GM18873 (cell line): ENCODE results near the gene ARAP1.

Source experiments
- ATAC-seq: cut with Tn5 transposase; IDR thresholded peaks from one replicate; pipeline ENCODE4 v1.9.1; 2021; ENCODE audit warnings: mild to moderate bottlenecking, moderate library complexity, moderate number of reproducible peaks; ENCODE audit not compliant: unreplicated experiment, low FRiP score

Gene ARAP1

GRCh38 chr11:72688486-72688885, 63.7 kb downstream of the ARAP1 start:
- no peak for ATAC-seq

DNA sequence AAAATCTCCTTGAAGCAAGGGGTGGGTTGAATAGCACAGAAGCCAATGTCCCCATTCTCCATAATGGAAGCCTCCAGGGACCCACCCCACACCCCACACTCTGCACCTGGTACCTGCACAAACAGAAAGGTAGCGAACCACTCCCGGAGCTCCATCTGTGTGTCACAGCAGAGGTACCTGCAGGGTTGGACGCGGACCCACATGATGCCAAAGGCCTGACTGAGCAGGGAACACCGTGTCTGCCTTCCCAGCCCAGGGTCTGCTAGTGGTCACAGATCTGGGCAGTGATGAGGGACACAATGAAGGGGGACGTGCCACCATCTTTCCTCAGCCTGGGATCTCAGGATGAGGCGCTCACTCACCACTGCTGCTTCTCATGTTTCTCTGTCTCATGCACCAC, 64.9 kb downstream of the ARAP1 start:
- ATAC-seq = no peak

DNA sequence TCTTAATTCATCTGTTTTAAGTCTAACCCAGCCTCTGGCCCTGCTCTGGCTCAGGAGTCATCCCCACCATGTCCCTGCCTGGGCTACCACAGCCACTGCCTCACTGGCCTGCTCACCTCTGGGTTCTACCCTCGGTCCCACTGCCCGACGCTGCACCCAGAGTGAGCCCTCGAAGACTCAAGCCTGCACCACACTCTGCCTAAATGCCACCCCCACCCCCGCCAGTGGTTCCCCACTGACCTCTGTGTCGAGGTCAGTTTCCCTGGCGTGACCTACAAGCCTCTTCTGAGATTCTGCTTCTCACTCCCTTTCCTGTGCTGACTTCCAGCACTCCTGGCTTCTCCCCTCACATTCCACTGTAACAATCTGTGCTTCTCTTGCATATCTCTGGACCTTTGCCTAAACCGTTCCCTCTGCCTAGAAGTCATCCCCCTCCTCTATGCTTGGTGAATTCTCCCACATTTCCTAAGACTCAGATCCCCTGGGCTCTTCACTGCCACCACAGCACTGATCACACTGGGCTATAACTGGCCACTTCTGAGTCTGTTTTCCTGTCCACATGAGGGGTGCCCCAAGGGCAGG, 65.5 kb downstream of the ARAP1 start:
- ATAC-seq = no peak

- ATAC-seq = no peak
These were observed 66.4 kb downstream of the ARAP1 start for GRCh38 chr11:72685560-72686480.

- no peak for ATAC-seq
These were observed 67.8 kb downstream of the ARAP1 start for GRCh38 chr11:72684236-72684912.

GRCh38 chr11:72683782-72684200, 68.4 kb downstream of the ARAP1 start:
- no peak for ATAC-seq

GRCh38 chr11:72682858-72683243, 69.4 kb downstream of the ARAP1 start:
- no peak for ATAC-seq

DNA sequence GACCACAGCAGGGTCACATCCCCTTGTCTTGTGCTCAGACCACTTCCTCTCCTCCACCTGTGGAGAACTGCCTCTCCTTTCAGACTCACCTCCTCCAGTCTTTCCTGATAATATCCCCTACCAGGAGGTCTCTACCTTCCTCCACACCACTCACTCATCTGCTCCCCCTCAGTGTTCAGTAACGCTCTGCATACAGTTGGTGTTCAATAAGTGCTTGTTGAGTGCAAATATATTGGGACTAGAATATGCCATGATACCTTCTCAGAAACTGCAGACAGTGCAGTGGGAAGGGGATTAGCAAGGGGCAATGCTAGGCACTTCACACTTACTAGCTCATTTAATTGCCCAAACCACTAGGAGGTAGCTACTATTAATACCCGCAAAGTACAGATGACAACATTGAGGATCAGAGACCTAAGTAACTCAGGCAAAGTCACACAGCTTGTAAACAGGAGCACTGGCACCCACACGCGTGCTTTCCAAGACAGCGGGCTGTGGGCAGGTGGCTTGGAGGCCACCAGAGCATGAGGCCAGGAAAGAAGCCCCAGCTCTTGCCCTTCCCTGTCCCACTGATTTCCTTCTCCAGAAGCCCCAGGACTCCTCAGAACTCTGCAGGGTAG, 69.9 kb downstream of the ARAP1 start:
- ATAC-seq = no peak

- ATAC-seq = no peak
These were observed 70.7 kb downstream of the ARAP1 start for GRCh38 chr11:72681226-72682153.

GRCh38 chr11:72680624-72681158, 71.5 kb downstream of the ARAP1 start:
- ATAC-seq = no peak

GRCh38 chr11:72679869-72680268, 72.3 kb downstream of the ARAP1 start:
- ATAC-seq = no peak

DNA sequence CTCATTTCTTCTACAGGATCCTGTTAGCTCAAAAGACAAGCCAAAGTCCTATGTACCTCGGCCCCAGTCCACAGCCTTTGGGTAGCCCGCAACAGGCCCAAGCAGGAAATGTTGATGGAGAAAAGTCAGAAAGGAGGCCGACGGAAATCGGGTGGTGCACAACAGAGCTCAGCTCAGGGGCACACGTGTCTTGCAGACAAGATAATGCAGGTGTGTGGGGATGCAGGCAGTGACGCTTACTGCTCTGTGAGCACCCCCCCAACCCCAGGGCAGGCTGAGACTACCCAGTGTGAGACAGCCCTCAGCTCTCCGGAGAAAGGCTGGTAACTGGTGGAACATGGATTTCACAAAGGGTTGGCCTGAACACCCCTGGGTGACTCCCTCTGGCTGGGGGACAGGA, 73.7 kb downstream of the ARAP1 start:
- no peak for ATAC-seq

DNA sequence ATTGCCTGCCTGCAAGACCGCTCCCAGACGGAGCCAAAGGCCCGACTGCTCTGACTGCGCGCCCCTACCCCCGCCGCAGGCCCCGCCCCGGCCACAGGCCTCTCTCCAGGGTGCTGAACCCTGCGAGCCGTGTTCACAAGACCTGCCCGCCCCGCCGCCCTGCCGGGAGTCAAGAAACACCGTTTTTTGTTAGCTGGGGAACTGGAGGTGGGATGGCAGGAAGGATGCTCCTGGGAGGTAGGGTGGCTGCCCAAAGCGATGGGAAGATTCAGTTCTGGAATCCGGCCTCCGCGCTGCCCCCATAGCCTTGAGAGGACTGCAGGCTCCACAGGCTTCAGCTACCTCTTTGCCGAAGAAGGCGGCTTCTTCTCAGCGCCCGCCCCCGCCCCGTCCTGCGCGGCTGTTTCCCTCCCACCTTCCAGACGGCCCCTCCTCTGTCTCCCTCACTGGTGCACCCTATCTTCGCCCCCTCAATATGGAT, 75.3 kb downstream of the ARAP1 start:
- no peak for ATAC-seq

DNA sequence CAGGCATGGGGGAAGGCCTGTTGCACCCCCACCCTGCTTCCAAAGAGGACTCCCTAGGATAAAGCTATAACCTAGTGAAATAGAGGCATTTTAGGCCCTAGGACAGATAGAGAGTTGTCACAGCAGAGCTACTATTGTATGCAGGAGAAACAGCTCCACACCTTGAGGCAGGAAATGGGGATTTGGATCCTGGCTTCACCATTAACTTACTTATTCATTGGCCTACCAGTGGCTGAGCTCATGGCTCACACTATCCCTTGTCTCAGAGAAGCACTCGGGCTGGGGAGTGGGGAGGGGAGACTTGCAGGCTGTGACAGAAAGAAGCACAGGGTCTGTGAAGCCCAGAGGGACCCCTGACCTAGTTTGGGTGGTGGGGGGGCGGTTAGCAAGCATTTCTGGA, 77.0 kb downstream of the ARAP1 start:
- no peak for ATAC-seq

DNA sequence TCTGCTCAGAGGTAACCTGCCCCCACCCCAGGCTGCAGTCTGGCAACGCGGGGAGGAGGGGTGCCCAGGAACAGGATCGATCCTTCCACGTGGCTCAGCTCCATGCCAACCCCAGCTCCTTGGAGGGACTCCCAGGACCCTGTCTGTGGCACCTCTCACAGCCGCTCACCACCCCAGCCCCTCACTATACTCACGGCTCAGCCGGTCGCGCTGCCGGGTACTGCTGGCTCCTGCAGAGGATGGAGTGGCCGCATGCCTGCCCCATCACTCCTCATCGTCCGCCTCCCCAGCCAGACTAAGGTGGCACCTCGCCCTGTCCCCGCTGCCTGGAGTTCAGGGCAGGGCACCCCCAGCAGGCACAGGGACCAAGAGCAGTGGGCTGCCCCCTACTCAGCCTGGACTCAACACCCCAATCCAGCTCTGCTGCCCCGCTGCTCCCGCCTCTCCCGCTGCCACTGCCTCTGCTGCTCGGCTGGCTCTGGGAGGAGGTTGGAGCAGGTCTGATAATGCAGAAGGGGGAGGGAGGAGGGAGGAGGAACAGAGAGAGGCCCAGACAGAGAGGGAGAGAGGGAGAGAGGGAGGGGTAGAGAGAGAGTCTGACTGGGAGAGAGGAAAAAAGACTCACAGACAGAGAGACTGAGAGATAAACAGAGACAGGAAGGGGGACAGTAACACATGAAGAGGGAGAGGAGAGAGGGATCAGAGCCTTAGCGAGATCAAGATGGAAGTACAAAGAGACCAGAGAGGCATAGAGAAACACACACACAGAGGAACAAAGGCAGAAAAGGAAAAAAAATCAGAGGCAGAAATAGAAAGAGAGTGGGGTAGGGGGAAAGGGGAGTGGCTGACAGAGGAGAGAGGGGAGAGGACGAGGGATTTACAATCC, 78.0 kb downstream of the ARAP1 start, which contains the start of gene PDE2A:
Gene PDE2A (minus strand): TSS at position 480 of the 886 bp plus-strand sequence. CDS start 215 bp downstream, at position 265.
- ATAC-seq = no peak

DNA sequence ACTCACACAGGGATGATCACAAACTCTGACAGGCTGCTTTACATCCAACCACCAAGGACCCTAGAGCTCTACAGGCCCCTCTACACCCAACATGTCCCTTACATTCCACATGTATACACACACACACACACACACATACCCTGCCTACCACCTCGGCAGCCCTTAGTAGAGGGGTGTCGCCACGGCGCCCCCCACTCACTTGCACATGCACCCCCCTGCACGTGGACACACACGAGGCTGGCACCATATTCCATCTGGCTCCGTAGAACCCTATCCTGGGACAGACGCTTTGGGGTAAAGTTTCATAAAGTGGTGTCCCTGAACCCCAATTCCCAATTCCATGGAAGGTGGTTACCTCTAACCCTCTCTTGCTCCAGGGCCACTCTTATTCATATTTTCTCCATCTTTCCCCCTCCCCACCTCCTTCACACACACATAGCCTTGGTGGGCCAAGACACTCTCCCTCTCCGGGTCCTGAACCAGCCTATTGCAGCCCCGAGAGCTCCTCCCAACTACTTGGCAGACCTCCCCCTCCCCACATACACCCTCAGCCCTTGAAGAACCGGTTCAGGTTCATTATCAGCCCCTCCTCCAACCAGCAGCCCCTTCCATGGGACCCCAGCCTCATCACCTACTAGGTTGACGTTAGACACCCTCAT, 78.8 kb downstream of the ARAP1 start:
- no peak for ATAC-seq

DNA sequence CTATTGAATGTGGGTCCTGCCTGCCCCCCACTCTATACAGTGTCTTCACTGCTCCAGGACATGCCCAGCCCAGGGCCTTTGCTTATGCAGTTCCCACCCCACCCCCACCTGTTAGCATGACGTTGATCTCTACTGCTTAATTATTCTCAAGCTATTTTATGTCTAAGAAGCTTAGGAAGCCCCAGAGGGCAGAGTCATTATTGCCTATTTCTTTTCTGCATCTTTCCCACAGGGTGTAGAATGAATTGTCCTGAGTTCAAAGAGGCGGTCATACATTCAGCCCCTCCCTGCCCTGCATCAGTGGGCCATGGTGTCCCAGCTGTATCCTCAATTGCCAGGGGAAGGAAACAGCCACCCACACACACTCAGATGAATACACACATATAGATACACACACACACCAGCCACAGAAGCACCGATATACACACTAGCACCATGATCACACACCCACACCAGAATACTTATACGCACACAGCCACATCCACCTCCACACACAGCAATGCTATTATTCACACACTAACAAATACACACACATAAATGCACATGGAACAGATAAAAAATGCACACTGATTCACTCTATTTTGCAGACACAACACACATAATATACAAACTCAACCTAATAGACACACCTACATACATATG, 79.5 kb downstream of the ARAP1 start:
- ATAC-seq = no peak
